HL-60 (cell line): ENCODE results near the gene MID1.

Experiments
- CTCF ChIP-seq: IDR thresholded peaks from one replicate; pipeline ENCODE4 v1.5.1; 2011; ENCODE audit warnings: low read length, control low read depth, inconsistent platforms; ENCODE audit not compliant: insufficient read depth
- POLR2AphosphoS5 ChIP-seq: IDR thresholded peaks from 2 replicates; pipeline ENCODE4 v1.6.1; 2012; ENCODE audit warnings: low read depth
- SPI1 ChIP-seq: IDR thresholded peaks from 2 replicates; pipeline ENCODE4 v1.6.1; 2012; ENCODE audit warnings: low read depth, mild to moderate bottlenecking, borderline replicate concordance
- TF ChIP-seq, protein P1 (sequence below): IDR thresholded peaks from 2 replicates; pipeline ENCODE4 v1.6.1; 2012; ENCODE audit warnings: low read depth; ENCODE audit not compliant: insufficient replicate concordance

DNA sequence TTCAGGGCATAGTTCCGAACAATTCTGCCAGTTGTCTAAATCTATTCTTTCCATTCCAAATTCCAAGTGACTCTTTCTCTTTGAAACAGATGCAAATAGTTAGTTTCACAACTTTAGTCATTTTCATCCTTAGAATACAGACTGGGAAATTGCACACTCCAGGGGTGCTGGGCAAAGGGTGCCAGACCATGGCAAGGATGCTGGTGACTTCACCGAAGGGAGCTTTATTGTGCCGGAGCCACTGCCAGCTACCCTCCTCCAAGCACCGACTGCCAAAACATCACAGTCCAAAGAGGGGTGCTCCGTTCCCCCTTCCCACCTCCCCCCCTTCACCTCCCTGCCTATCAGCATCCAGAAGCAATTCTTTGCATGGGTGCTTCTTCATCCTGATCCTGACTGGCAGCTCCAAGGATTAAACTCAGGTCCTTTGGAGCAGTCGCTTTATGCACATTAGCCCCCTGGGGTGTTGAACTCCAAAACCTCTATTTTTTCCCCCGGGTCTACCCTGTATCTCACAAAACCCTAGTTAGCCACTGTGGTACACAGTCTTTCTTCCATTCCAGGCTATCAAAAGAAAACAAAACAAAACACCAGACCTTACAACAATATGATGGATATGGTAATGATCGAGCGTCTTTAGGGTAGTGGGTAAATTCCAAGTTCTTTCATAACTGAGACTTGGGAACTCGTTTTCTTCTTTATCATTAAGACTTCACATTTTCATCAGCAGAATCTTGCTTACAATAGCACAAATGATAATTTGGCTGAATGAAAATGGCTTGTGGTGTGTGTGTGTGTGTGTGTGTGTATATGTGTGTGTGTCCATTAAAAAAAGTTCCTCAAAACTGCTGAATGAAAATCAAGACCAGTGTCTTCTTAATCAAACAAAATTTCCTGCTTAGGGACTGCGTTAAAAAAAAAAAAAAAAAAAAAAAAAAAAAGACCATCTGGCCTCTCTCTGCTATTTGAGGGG is 28.7 kb downstream of the MID1 start:
- TF ChIP-seq CTCF (no peak), POLR2AphosphoS5 (no peak), SPI1 (no peak)
- TF ChIP-seq, protein P1, sequence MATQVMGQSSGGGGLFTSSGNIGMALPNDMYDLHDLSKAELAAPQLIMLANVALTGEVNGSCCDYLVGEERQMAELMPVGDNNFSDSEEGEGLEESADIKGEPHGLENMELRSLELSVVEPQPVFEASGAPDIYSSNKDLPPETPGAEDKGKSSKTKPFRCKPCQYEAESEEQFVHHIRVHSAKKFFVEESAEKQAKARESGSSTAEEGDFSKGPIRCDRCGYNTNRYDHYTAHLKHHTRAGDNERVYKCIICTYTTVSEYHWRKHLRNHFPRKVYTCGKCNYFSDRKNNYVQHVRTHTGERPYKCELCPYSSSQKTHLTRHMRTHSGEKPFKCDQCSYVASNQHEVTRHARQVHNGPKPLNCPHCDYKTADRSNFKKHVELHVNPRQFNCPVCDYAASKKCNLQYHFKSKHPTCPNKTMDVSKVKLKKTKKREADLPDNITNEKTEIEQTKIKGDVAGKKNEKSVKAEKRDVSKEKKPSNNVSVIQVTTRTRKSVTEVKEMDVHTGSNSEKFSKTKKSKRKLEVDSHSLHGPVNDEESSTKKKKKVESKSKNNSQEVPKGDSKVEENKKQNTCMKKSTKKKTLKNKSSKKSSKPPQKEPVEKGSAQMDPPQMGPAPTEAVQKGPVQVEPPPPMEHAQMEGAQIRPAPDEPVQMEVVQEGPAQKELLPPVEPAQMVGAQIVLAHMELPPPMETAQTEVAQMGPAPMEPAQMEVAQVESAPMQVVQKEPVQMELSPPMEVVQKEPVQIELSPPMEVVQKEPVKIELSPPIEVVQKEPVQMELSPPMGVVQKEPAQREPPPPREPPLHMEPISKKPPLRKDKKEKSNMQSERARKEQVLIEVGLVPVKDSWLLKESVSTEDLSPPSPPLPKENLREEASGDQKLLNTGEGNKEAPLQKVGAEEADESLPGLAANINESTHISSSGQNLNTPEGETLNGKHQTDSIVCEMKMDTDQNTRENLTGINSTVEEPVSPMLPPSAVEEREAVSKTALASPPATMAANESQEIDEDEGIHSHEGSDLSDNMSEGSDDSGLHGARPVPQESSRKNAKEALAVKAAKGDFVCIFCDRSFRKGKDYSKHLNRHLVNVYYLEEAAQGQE: no peak
